HG03565 (cell line): ENCODE measurements around the gene ATP6V0B.

ENCODE experiments used
- ATAC-seq: cut with Tn5 transposase; IDR thresholded peaks from one replicate; pipeline ENCODE4 v1.9.1; 2021; ENCODE audit warnings: mild to moderate bottlenecking, moderate library complexity; ENCODE audit not compliant: unreplicated experiment

Gene ATP6V0B

GRCh38 chr1:43982808-43983207 is 8.0 kb downstream of the ATP6V0B start:
- no peak for ATAC-seq

- no peak for ATAC-seq
These were observed 8.6 kb downstream of the ATP6V0B start for GRCh38 chr1:43983253-43983899.

- ATAC-seq, result no peak
These were observed 10.1 kb downstream of the ATP6V0B start for GRCh38 chr1:43984855-43985254.

- ATAC-seq, result no peak
These were observed 11.3 kb downstream of the ATP6V0B start for GRCh38 chr1:43985984-43986595.

- no peak for ATAC-seq
These were observed 12.0 kb downstream of the ATP6V0B start for GRCh38 chr1:43986712-43987111.

GRCh38 chr1:43987159-43987902 is 12.6 kb downstream of the ATP6V0B start:
- ATAC-seq, result no peak

- no peak for ATAC-seq
These were observed 15.8 kb downstream of the ATP6V0B start for GRCh38 chr1:43990271-43991199.

GRCh38 chr1:43991200-43991475 is 16.4 kb downstream of the ATP6V0B start:
- no peak for ATAC-seq

GRCh38 chr1:43991476-43992231 is 16.9 kb downstream of the ATP6V0B start, which contains the start of gene CCDC24:
Gene CCDC24, plus strand, starts transcription at chr1:43991599. Its CDS starts 280 bp downstream, at chr1:43991879.
- no peak for ATAC-seq

GRCh38 chr1:43992232-43992995 is 17.7 kb downstream of the ATP6V0B start:
- ATAC-seq, result no peak

GRCh38 chr1:43993206-43993914 is 18.6 kb downstream of the ATP6V0B start:
- no peak for ATAC-seq

- no peak for ATAC-seq
These were observed 19.3 kb downstream of the ATP6V0B start for GRCh38 chr1:43994071-43994470.

GRCh38 chr1:43994794-43995790 is 20.3 kb downstream of the ATP6V0B start:
- ATAC-seq, result no peak

- no peak for ATAC-seq
These were observed 21.4 kb downstream of the ATP6V0B start for GRCh38 chr1:43995984-43996732.

GRCh38 chr1:43996733-43997115 is 22.0 kb downstream of the ATP6V0B start:
- no peak for ATAC-seq

GRCh38 chr1:43997295-43997999 is 22.7 kb downstream of the ATP6V0B start:
- no peak for ATAC-seq

GRCh38 chr1:43998000-43998378 is 23.2 kb downstream of the ATP6V0B start:
- ATAC-seq, result no peak
